ENCODE results near the gene PCCA.
"Not testable (repeated sequence)": the region's sequence is repeated elsewhere in the genome, so short reads cannot be mapped to it uniquely, and the experiment has no call there.

PCCA gene

GRCh38 chr13:100254002-100254401 is 165.1 kb downstream of the PCCA start:
- no peak for DNase-seq

GRCh38 chr13:100262404-100262803 is 173.5 kb downstream of the PCCA start:
- no peak for DNase-seq

GRCh38 chr13:100266026-100266425 is 177.1 kb downstream of the PCCA start:
- no peak for DNase-seq

- DNase-seq = peak in 1 of 2 experiments; percentile 11
These were observed 180.9 kb downstream of the PCCA start for GRCh38 chr13:100269837-100270236.

GRCh38 chr13:100273138-100273537 is 184.2 kb downstream of the PCCA start:
- no peak for DNase-seq

- DNase-seq = no peak
These were observed 184.7 kb downstream of the PCCA start for GRCh38 chr13:100273552-100273951.

GRCh38 chr13:100274942-100275506 is 186.1 kb downstream of the PCCA start:
- DNase-seq = no peak

- no peak for DNase-seq
These were observed 186.9 kb downstream of the PCCA start for GRCh38 chr13:100275746-100276145.

- DNase-seq = no peak
These were observed 191.8 kb downstream of the PCCA start for GRCh38 chr13:100280681-100281080.

GRCh38 chr13:100282306-100282705 is 193.4 kb downstream of the PCCA start:
- DNase-seq = not testable (repeated sequence)

GRCh38 chr13:100290165-100290801 is 201.4 kb downstream of the PCCA start:
- DNase-seq = no peak

- DNase-seq = peak in 1 of 2 experiments; percentile 1
These were observed 202.7 kb downstream of the PCCA start for GRCh38 chr13:100291624-100292023.

- DNase-seq = no peak
These were observed 208.5 kb downstream of the PCCA start for GRCh38 chr13:100297413-100297812.

- DNase-seq = no peak
These were observed 209.3 kb downstream of the PCCA start for GRCh38 chr13:100298116-100298681.

- no peak for DNase-seq
These were observed 209.8 kb downstream of the PCCA start for GRCh38 chr13:100298691-100299090.

- no peak for DNase-seq
These were observed 211.3 kb downstream of the PCCA start for GRCh38 chr13:100300243-100300642.

GRCh38 chr13:100300708-100301107 is 211.8 kb downstream of the PCCA start:
- peak in 1 of 2 experiments; percentile 0 for DNase-seq

GRCh38 chr13:100301418-100301817 is 212.5 kb downstream of the PCCA start:
- DNase-seq = peak in 1 of 2 experiments; percentile 23

GRCh38 chr13:100302391-100302790 is 213.5 kb downstream of the PCCA start:
- no peak for DNase-seq

GRCh38 chr13:100304229-100304628 is 215.3 kb downstream of the PCCA start:
- DNase-seq = no peak

- DNase-seq = no peak
These were observed 216.5 kb downstream of the PCCA start for GRCh38 chr13:100305398-100305797.

GRCh38 chr13:100306030-100306429 is 217.1 kb downstream of the PCCA start:
- DNase-seq = no peak

GRCh38 chr13:100306434-100306999 is 217.6 kb downstream of the PCCA start:
- DNase-seq = no peak

Measured in NCI-H446 (cell line).